GM19193 (cell line): Measurements from ENCODE around the gene MYL5.

Experiments
- POLR2A ChIP-seq: IDR thresholded peaks from 4 replicates; pipeline ENCODE4 v1.6.1; 2011; ENCODE audit not compliant: insufficient read depth, insufficient read length; ENCODE audit errors: extremely low read depth

MYL5 gene

GRCh38 chr4:675980-676870, 1.9 kb downstream of the MYL5 start:
- peak; percentile 23 for TF ChIP-seq POLR2A

- no peak for TF ChIP-seq POLR2A
These were observed 2.5 kb downstream of the MYL5 start for GRCh38 chr4:676871-677235.

GRCh38 chr4:677431-678293, 3.3 kb downstream of the MYL5 start:
- peak; percentile 27 for TF ChIP-seq POLR2A

- no peak for TF ChIP-seq POLR2A
These were observed 4.2 kb downstream of the MYL5 start for GRCh38 chr4:678331-679103.

GRCh38 chr4:679104-679481, 4.8 kb downstream of the MYL5 start:
- TF ChIP-seq POLR2A, result no peak

GRCh38 chr4:679629-680028, 5.3 kb downstream of the MYL5 start:
- TF ChIP-seq POLR2A, result no peak

GRCh38 chr4:680091-680490, 5.7 kb downstream of the MYL5 start:
- no peak for TF ChIP-seq POLR2A

GRCh38 chr4:680551-680927, 6.2 kb downstream of the MYL5 start:
- no peak for TF ChIP-seq POLR2A

GRCh38 chr4:680928-681645, 6.7 kb downstream of the MYL5 start:
- no peak for TF ChIP-seq POLR2A

- no peak for TF ChIP-seq POLR2A
These were observed 7.6 kb downstream of the MYL5 start for GRCh38 chr4:681736-682451.

GRCh38 chr4:682490-683172, 8.3 kb downstream of the MYL5 start:
- no peak for TF ChIP-seq POLR2A

- TF ChIP-seq POLR2A, result no peak
These were observed 9.0 kb downstream of the MYL5 start for GRCh38 chr4:683247-683897.

- TF ChIP-seq POLR2A, result no peak
These were observed 9.8 kb downstream of the MYL5 start for GRCh38 chr4:683982-684622.
